Pancreas (tissue), 10 donors: Measurements from ENCODE around the gene INPP5J. TPM values are rescaled to one million over a fixed set of nuclear protein-coding genes. Genes with fewer than 3 reads are reported as not detected.

ENCODE experiments used
- ATAC-seq, 4 donors: fragments of 200-7000 bp; cut with Tn5 transposase; one replicate each; pipeline versions ENCODE4 v1.8.0 to v1.9.1; 2020; ENCODE audit warnings: mild to moderate bottlenecking in 4 of 4, moderate library complexity in 4 of 4
- DNase-seq, 6 donors: peaks; one replicate each; pipeline ENCODE4 v3.0.0-alpha.2; 2020
- FAIRE-seq: peaks from 2 replicates; lab custom pipeline; 2012; peaks lifted over from hg19 to GRCh38; lab: Jason Lieb, UNC
- H3K27ac ChIP-seq, 4 donors: fragments of 200-600 bp; sonication (generic); 1 replicate in 3 of 4; 2 replicates in 1 of 4; pipeline versions ENCODE4 v1.5.0 to v1.8.0; 2020
- H3K27me3 ChIP-seq, 4 donors: fragments of 200-600 bp; one replicate each; pipeline ENCODE4 v1.8.0; 2021
- H3K36me3 ChIP-seq, 3 donors: fragments of 200-600 bp; sonication (generic) in 1 of 3; one replicate each; pipeline versions ENCODE4 v1.5.0 to v1.8.0; 2020 to 2021
- H3K4me1 ChIP-seq, 3 donors: fragments of 200-600 bp; one replicate each; pipeline ENCODE4 v1.8.0; 2021
- H3K4me3 ChIP-seq, 4 donors: fragments of 200-600 bp; sonication (generic) in 2 of 4; one replicate each; pipeline versions ENCODE4 v1.5.0 to v1.8.0; 2020 to 2021
- H3K9me3 ChIP-seq, 4 donors: fragments of 200-600 bp; one replicate each; pipeline ENCODE4 v1.8.0; 2021
- CTCF ChIP-seq, 4 donors: fragments of 200-600 bp; sonication (generic) in 3 of 4; IDR thresholded peaks; one replicate each; pipeline versions ENCODE4 v1.5.0 to v1.8.0; 2021; ENCODE audit warnings: antibody characterized with exemption in 4 of 4
- WGBS, 2 donors: extraction: QIAGEN DNeasy Blood & Tissue Kit; methylation state at CpG; one replicate each; pipeline ENCODE4 v1.1.7; 2013; 5-methylcytosine and 5-hydroxymethylcytosine counted together
- intact Hi-C, 3 donors: fragments of 100-400 bp; cut with DNase I; formaldehyde crosslinking; loops; one replicate each; pipeline versions ENCODE4 v1.11.1 to v1.14.2; 2022
- polyA plus RNA-seq, 2 donors: library from polyadenylated mRNA; stranded (reverse); fragments of 200-250 nt; gene quantifications; one replicate each; pipeline ENCODE4 v1.2.3, GENCODE V29; 2013
- total RNA-seq, 6 donors: library from RNA; stranded (reverse); fragmentation: NEBNext Ultra II Directional in 4 of 6; extraction: Animal tissue kit (Norgen Biotek cat#: 25700) in 4 of 6; gene quantifications; one replicate each; pipeline versions ENCODE4 v1.2.1 to v1.2.4, GENCODE V29; 2021 to 2023
- donor health status: healthy with polysubstance abuse.
- donor health status: DM: no; HTN: no; CAD: no; lungs with moderate emphysema.
- donor health status: DM: no; HTN: no; CAD: no.
- donor health status: control.
- donor health status: control.
- donor health status: Bipolar disorder and iron deficiency.
- donor health status: DM: yes; HTN: yes; CAD: no.
- donor health status: DM: no; HTN: no; CAD: no.
- donor health status: DM: no; HTN: no; CAD: no.
- donor health status: DM: yes; HTN: yes; CAD: no.

Gene INPP5J
- total and polyA plus RNA-seq, 8 donors = 4.5 to 25.0 (median 10.3) TPM

- Histone ChIP-seq H3K4me3 (no peak overlapping the region), H3K36me3 (no peaks in the 10 kb centered on the region), H3K9me3 (no peaks in the 10 kb centered on the region), H3K27me3 (no peaks in the 10 kb centered on the region), H3K27ac (no peak overlapping the region), H3K4me1 (peaks cover 12 to 20% (median 17%) of the 10 kb centered on the region in 3 donors)
- 90 to 92% methylated on average over 7 of the region's 7 CpGs for WGBS, 2 donors
- FAIRE-seq (no peak), DNase-seq (no peak), ATAC-seq (no peak)
- no peak for TF ChIP-seq CTCF (IDR thresholded peaks at IDR 0.05)
- intact Hi-C loops = no loop called here
Measured at GRCh38 chr22:31128156-31128555, 5.4 kb downstream of the INPP5J start.

GRCh38 chr22:31130873-31131272 lies 8.1 kb downstream of the INPP5J start:
- H3K36me3 ChIP-seq = no peaks in the 10 kb centered on the region
- TF ChIP-seq CTCF (IDR thresholded peaks at IDR 0.05) = no peak
- no peak overlapping the region for H3K4me3 ChIP-seq
- ATAC-seq (peak; percentile 68 to 72 (median 70)), DNase-seq (peak in 3 of 6 donors; percentile 48 to 68 (median 52)), FAIRE-seq (no peak)
- 56 to 65% methylated on average over 2 of the region's 2 CpGs for WGBS, 2 donors
- no peaks in the 10 kb centered on the region for H3K9me3 ChIP-seq
- peaks cover 12 to 20% (median 17%) of the 10 kb centered on the region in 3 donors for H3K4me1 ChIP-seq
- intact Hi-C loops = no loop called here
- H3K27me3 ChIP-seq = no peaks in the 10 kb centered on the region
- H3K27ac ChIP-seq = peak overlapping the region in 3 of 4 donors; percentile 42 to 89 (median 82)

GRCh38 chr22:31133911-31134310 lies 11.1 kb downstream of the INPP5J start:
- intact Hi-C loops = no loop called here
- Histone ChIP-seq H3K36me3 (no peaks in the 10 kb centered on the region), H3K27me3 (no peaks in the 10 kb centered on the region), H3K4me1 (peaks cover 12 to 20% (median 17%) of the 10 kb centered on the region in 3 donors), H3K27ac (no peak overlapping the region), H3K9me3 (no peaks in the 10 kb centered on the region), H3K4me3 (no peak overlapping the region)
- ATAC-seq = no peak
- peak in 2 of 6 donors; percentile 54 to 76 for DNase-seq
- TF ChIP-seq CTCF (IDR thresholded peaks at IDR 0.05) = no peak
- 97 to 99% methylated on average over 19 of the region's 19 CpGs for WGBS, 2 donors
- no peak for FAIRE-seq

- Histone ChIP-seq H3K9me3 (no peaks in the 10 kb centered on the region), H3K36me3 (no peaks in the 10 kb centered on the region), H3K27me3 (no peaks in the 10 kb centered on the region), H3K4me1 (peaks cover 12 to 20% (median 17%) of the 10 kb centered on the region in 3 donors), H3K4me3 (no peak overlapping the region), H3K27ac (no peak overlapping the region)
- no peak for TF ChIP-seq CTCF (IDR thresholded peaks at IDR 0.05)
- FAIRE-seq (no peak), ATAC-seq (no peak), DNase-seq (no peak)
- intact Hi-C loops = no loop called here
- WGBS, 2 donors = 88 to 90% methylated on average over 4 of the region's 4 CpGs
Measured at GRCh38 chr22:31134688-31135087, 11.9 kb downstream of the INPP5J start.

- intact Hi-C loops = no loop called here
- no peaks in the 10 kb centered on the region for H3K36me3 ChIP-seq
- TF ChIP-seq CTCF (IDR thresholded peaks at IDR 0.05) = no peak
- WGBS, 2 donors = 87 to 93% methylated on average over 6 of the region's 6 CpGs
- no peaks in the 10 kb centered on the region for H3K9me3 ChIP-seq
- H3K27ac ChIP-seq = no peak overlapping the region
- H3K4me1 ChIP-seq = peaks cover 9 to 18% (median 14%) of the 10 kb centered on the region in 3 donors
- peak in 1 of 6 donors; percentile 34 for DNase-seq
- H3K4me3 ChIP-seq = no peak overlapping the region
- FAIRE-seq = no peak
- H3K27me3 ChIP-seq = no peaks in the 10 kb centered on the region
- no peak for ATAC-seq
Measured at GRCh38 chr22:31135706-31136105, 12.9 kb downstream of the INPP5J start.
